HEK293 (cell line): ENCODE data around the gene CRABP2.

Experiments
- BCL11A ChIP-seq: fragments of 450-650 bp; formaldehyde crosslinking; IDR thresholded peaks from 2 replicates; pipeline ENCODE4 v1.5.1; 2016; ENCODE audit warnings: low read depth, missing biosample characterization, missing genetic modification characterization
- GLIS1 ChIP-seq: fragments of 450-650 bp; formaldehyde crosslinking; IDR thresholded peaks from 2 replicates; pipeline ENCODE4 v1.5.1; 2016; ENCODE audit warnings: missing biosample characterization, missing genetic modification characterization
- KLF10 ChIP-seq: fragments of 450-650 bp; IDR thresholded peaks from 2 replicates; pipeline ENCODE4 v1.5.1; 2018; ENCODE audit warnings: missing biosample characterization, mild to moderate bottlenecking, missing genetic modification characterization
- SCRT1 ChIP-seq: fragments of 450-650 bp; formaldehyde crosslinking; IDR thresholded peaks from 2 replicates; pipeline ENCODE4 v1.5.1; 2016; ENCODE audit warnings: missing biosample characterization, missing genetic modification characterization, borderline replicate concordance
- SP7 ChIP-seq: fragments of 450-650 bp; formaldehyde crosslinking; IDR thresholded peaks from 2 replicates; pipeline ENCODE4 v1.5.1; 2016; ENCODE audit warnings: missing biosample characterization, missing genetic modification characterization
- TCF7L2 ChIP-seq: IDR thresholded peaks from 2 replicates; pipeline ENCODE4 v1.6.1; 2011; ENCODE audit warnings: low read depth, mild to moderate bottlenecking, inconsistent platforms, low read length, moderate library complexity, borderline replicate concordance
- ZBTB48 ChIP-seq: fragments of 450-650 bp; formaldehyde crosslinking; IDR thresholded peaks from 2 replicates; pipeline ENCODE4 v1.5.1; 2016; ENCODE audit warnings: missing biosample characterization, missing genetic modification characterization
- ZBTB8A ChIP-seq: fragments of 450-650 bp; formaldehyde crosslinking; IDR thresholded peaks from 2 replicates; pipeline ENCODE4 v1.5.1; 2016; ENCODE audit warnings: missing biosample characterization, missing genetic modification characterization
- ZEB2 ChIP-seq: fragments of 450-650 bp; formaldehyde crosslinking; IDR thresholded peaks from 2 replicates; pipeline ENCODE4 v1.5.1; 2016; ENCODE audit warnings: missing biosample characterization, missing genetic modification characterization
- ZIC2 ChIP-seq: fragments of 450-650 bp; formaldehyde crosslinking; IDR thresholded peaks from 2 replicates; pipeline ENCODE4 v1.5.1; 2016; ENCODE audit warnings: missing biosample characterization, missing genetic modification characterization
- ZNF174 ChIP-seq: fragments of 450-650 bp; formaldehyde crosslinking; IDR thresholded peaks from 2 replicates; pipeline ENCODE4 v1.5.0; 2017; ENCODE audit warnings: missing biosample characterization, mild to moderate bottlenecking, missing genetic modification characterization
- ZNF184 ChIP-seq: fragments of 450-650 bp; IDR thresholded peaks from 2 replicates; pipeline ENCODE4 v1.5.1; 2018; ENCODE audit warnings: missing biosample characterization, mild to moderate bottlenecking, missing genetic modification characterization
- ZNF324 ChIP-seq: fragments of 450-650 bp; formaldehyde crosslinking; IDR thresholded peaks from 2 replicates; pipeline ENCODE4 v1.5.1; 2016; ENCODE audit warnings: missing biosample characterization, missing genetic modification characterization
- ZNF335 ChIP-seq: fragments of 450-650 bp; formaldehyde crosslinking; conservative IDR thresholded peaks from 2 replicates; pipeline ENCODE4 v1.5.1; 2016; ENCODE audit warnings: missing biosample characterization, missing genetic modification characterization
- ZNF366 ChIP-seq: fragments of 450-650 bp; formaldehyde crosslinking; conservative IDR thresholded peaks from 2 replicates; pipeline ENCODE4 v1.5.1; 2016; ENCODE audit warnings: missing biosample characterization, missing genetic modification characterization
- ZNF394 ChIP-seq: fragments of 450-650 bp; formaldehyde crosslinking; IDR thresholded peaks from 2 replicates; pipeline ENCODE4 v1.5.1; 2016; ENCODE audit warnings: missing biosample characterization, missing genetic modification characterization, mild to moderate bottlenecking, moderate library complexity, borderline replicate concordance
- ZNF544 ChIP-seq: fragments of 450-650 bp; formaldehyde crosslinking; IDR thresholded peaks from 2 replicates; pipeline ENCODE4 v1.5.0; 2017; ENCODE audit warnings: missing biosample characterization, missing genetic modification characterization
- ZNF777 ChIP-seq: fragments of 450-650 bp; formaldehyde crosslinking; IDR thresholded peaks from 2 replicates; pipeline ENCODE4 v1.5.1; 2017; ENCODE audit warnings: missing biosample characterization, missing genetic modification characterization, borderline replicate concordance
- TF ChIP-seq, protein P1 (sequence below): fragments of 450-650 bp; formaldehyde crosslinking; IDR thresholded peaks from 2 replicates; pipeline ENCODE4 v1.5.1; 2016; ENCODE audit warnings: missing biosample characterization, missing genetic modification characterization
- TF ChIP-seq, protein P2 (sequence below): fragments of 450-650 bp; formaldehyde crosslinking; IDR thresholded peaks from 2 replicates; pipeline ENCODE4 v1.5.1; 2016; ENCODE audit warnings: missing biosample characterization, missing genetic modification characterization
- TF ChIP-seq, protein P3 (sequence below): fragments of 450-650 bp; formaldehyde crosslinking; IDR thresholded peaks from 2 replicates; pipeline ENCODE4 v1.5.1; 2016; ENCODE audit warnings: missing biosample characterization, missing genetic modification characterization
- TF ChIP-seq, protein P4 (sequence below): fragments of 450-650 bp; formaldehyde crosslinking; IDR thresholded peaks from 2 replicates; pipeline ENCODE4 v1.5.1; 2016; ENCODE audit warnings: missing biosample characterization, missing genetic modification characterization
- TF ChIP-seq, protein P5 (sequence below): fragments of 450-650 bp; IDR thresholded peaks from 2 replicates; pipeline ENCODE4 v1.5.1; 2018; ENCODE audit warnings: missing biosample characterization, mild to moderate bottlenecking, missing genetic modification characterization
- TF ChIP-seq, protein P6 (sequence below): fragments of 450-650 bp; formaldehyde crosslinking; IDR thresholded peaks from 2 replicates; pipeline ENCODE4 v1.5.1; 2016; ENCODE audit warnings: missing biosample characterization, missing genetic modification characterization
- TF ChIP-seq, protein P7 (sequence below): fragments of 450-650 bp; formaldehyde crosslinking; IDR thresholded peaks from 2 replicates; pipeline ENCODE4 v1.5.1; 2016; ENCODE audit warnings: missing biosample characterization, missing genetic modification characterization

The CRABP2 gene

DNA sequence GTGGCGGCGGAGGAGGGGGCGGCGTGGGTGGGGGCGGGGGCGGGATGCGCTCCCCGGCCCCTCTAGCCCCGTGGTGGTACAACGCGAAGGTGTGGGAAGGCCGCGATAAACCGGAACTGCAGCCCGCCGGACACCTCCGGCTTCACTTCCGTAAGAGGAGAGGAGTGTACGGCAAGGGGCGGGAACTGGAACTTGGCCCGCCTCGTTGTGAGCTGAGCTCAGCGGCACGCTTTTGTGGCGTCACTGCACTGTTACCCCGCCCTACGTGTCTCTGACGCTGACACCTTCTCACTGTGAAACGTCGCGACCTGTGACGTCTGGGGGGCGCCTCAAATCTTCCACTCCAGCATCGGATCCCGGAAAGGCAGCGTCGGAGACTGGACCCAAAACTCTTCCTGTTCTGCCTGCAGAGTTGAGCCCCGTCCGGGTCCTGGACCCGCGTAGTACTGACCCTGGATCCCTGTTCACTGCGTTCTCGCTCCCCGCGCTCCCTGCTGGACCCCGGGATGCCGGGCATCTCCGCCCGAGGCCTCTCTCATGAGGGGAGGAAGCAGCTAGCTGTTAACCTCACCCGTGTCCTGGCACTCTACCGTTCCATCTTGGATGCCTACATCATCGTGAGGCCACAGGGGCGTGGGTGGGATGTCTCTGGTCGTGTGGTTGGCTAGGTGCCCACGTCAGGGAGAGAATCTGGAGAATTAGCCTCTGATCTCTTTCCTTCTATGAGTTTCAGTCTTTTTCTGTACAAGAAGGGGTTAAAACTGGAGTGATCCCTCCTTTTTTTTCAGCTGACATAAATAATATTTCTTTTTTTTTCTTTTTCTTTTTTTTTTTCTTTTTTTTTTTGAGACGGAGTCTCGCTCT, 23.4 kb upstream of the CRABP2 start, which contains the start of gene ISG20L2 (continued):
- TF ChIP-seq, protein P1, sequence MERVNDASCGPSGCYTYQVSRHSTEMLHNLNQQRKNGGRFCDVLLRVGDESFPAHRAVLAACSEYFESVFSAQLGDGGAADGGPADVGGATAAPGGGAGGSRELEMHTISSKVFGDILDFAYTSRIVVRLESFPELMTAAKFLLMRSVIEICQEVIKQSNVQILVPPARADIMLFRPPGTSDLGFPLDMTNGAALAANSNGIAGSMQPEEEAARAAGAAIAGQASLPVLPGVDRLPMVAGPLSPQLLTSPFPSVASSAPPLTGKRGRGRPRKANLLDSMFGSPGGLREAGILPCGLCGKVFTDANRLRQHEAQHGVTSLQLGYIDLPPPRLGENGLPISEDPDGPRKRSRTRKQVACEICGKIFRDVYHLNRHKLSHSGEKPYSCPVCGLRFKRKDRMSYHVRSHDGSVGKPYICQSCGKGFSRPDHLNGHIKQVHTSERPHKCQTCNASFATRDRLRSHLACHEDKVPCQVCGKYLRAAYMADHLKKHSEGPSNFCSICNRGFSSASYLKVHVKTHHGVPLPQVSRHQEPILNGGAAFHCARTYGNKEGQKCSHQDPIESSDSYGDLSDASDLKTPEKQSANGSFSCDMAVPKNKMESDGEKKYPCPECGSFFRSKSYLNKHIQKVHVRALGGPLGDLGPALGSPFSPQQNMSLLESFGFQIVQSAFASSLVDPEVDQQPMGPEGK (tag by site-specific recombination): peak; percentile 62; the same call in 1 of the 2 replicates
- TF ChIP-seq ZBTB8A (tag by site-specific recombination) (peak; percentile 86), ZNF324 (peak; percentile 60; the same call in 1 of the 2 replicates), GLIS1 (tag by site-specific recombination) (0 out of 2 replicates have a peak, but pooled peaks have one; percentile 5), ZIC2 (tag by site-specific recombination) (peak; percentile 46; the same call in 1 of the 2 replicates), BCL11A (no peak), ZNF394 (tag by site-specific recombination) (peak; percentile 50; the same call in 1 of the 2 replicates), SP7 (tag by site-specific recombination) (peak; percentile 61), ZNF366 (no peak), ZNF777 (no peak), TCF7L2 (no peak), ZEB2 (tag by site-specific recombination) (peak; percentile 48; the same call in 1 of the 2 replicates), ZNF174 (tag by site-specific recombination) (no peak), SCRT1 (tag by site-specific recombination) (no peak), KLF10 (tag by site-specific recombination) (peak; percentile 55; the same call in 1 of the 2 replicates), ZNF544 (tag by site-specific recombination) (no peak), ZBTB48 (tag by site-specific recombination) (peak; percentile 33; the same call in 1 of the 2 replicates), ZNF184 (tag by site-specific recombination) (no peak), ZNF335 (tag by site-specific recombination) (peak; percentile 75)
- TF ChIP-seq, protein P2, sequence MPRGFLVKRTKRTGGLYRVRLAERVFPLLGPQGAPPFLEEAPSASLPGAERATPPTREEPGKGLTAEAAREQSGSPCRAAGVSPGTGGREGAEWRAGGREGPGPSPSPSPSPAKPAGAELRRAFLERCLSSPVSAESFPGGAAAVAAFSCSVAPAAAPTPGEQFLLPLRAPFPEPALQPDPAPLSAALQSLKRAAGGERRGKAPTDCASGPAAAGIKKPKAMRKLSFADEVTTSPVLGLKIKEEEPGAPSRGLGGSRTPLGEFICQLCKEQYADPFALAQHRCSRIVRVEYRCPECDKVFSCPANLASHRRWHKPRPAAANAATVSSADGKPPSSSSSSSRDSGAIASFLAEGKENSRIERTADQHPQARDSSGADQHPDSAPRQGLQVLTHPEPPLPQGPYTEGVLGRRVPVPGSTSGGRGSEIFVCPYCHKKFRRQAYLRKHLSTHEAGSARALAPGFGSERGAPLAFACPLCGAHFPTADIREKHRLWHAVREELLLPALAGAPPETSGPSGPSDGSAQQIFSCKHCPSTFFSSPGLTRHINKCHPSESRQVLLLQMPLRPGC (tag by site-specific recombination): 0 out of 2 replicates have a peak, but pooled peaks have one; percentile 29
- TF ChIP-seq, protein P3, sequence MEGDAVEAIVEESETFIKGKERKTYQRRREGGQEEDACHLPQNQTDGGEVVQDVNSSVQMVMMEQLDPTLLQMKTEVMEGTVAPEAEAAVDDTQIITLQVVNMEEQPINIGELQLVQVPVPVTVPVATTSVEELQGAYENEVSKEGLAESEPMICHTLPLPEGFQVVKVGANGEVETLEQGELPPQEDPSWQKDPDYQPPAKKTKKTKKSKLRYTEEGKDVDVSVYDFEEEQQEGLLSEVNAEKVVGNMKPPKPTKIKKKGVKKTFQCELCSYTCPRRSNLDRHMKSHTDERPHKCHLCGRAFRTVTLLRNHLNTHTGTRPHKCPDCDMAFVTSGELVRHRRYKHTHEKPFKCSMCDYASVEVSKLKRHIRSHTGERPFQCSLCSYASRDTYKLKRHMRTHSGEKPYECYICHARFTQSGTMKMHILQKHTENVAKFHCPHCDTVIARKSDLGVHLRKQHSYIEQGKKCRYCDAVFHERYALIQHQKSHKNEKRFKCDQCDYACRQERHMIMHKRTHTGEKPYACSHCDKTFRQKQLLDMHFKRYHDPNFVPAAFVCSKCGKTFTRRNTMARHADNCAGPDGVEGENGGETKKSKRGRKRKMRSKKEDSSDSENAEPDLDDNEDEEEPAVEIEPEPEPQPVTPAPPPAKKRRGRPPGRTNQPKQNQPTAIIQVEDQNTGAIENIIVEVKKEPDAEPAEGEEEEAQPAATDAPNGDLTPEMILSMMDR (tag by site-specific recombination): peak; percentile 63; the same call in 1 of the 2 replicates
- TF ChIP-seq, protein P4, sequence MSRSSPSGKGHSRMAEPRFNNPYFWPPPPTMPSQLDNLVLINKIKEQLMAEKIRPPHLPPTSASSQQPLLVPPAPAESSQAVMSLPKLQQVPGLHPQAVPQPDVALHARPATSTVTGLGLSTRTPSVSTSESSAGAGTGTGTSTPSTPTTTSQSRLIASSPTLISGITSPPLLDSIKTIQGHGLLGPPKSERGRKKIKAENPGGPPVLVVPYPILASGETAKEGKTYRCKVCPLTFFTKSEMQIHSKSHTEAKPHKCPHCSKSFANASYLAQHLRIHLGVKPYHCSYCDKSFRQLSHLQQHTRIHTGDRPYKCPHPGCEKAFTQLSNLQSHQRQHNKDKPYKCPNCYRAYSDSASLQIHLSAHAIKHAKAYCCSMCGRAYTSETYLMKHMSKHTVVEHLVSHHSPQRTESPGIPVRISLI: peak; percentile 95
- TF ChIP-seq, protein P5, sequence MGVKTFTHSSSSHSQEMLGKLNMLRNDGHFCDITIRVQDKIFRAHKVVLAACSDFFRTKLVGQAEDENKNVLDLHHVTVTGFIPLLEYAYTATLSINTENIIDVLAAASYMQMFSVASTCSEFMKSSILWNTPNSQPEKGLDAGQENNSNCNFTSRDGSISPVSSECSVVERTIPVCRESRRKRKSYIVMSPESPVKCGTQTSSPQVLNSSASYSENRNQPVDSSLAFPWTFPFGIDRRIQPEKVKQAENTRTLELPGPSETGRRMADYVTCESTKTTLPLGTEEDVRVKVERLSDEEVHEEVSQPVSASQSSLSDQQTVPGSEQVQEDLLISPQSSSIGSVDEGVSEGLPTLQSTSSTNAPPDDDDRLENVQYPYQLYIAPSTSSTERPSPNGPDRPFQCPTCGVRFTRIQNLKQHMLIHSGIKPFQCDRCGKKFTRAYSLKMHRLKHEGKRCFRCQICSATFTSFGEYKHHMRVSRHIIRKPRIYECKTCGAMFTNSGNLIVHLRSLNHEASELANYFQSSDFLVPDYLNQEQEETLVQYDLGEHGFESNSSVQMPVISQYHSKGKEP (tag by site-specific recombination): no peak; the same call in 1 of the 2 replicates
- TF ChIP-seq, protein P6, sequence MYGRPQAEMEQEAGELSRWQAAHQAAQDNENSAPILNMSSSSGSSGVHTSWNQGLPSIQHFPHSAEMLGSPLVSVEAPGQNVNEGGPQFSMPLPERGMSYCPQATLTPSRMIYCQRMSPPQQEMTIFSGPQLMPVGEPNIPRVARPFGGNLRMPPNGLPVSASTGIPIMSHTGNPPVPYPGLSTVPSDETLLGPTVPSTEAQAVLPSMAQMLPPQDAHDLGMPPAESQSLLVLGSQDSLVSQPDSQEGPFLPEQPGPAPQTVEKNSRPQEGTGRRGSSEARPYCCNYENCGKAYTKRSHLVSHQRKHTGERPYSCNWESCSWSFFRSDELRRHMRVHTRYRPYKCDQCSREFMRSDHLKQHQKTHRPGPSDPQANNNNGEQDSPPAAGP (tag by site-specific recombination): peak; percentile 74
- TF ChIP-seq, protein P7, sequence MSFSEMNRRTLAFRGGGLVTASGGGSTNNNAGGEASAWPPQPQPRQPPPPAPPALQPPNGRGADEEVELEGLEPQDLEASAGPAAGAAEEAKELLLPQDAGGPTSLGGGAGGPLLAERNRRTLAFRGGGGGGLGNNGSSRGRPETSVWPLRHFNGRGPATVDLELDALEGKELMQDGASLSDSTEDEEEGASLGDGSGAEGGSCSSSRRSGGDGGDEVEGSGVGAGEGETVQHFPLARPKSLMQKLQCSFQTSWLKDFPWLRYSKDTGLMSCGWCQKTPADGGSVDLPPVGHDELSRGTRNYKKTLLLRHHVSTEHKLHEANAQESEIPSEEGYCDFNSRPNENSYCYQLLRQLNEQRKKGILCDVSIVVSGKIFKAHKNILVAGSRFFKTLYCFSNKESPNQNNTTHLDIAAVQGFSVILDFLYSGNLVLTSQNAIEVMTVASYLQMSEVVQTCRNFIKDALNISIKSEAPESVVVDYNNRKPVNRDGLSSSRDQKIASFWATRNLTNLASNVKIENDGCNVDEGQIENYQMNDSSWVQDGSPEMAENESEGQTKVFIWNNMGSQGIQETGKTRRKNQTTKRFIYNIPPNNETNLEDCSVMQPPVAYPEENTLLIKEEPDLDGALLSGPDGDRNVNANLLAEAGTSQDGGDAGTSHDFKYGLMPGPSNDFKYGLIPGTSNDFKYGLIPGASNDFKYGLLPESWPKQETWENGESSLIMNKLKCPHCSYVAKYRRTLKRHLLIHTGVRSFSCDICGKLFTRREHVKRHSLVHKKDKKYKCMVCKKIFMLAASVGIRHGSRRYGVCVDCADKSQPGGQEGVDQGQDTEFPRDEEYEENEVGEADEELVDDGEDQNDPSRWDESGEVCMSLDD: peak; percentile 100
